ENCODE results near the gene DLAT.
"Not testable (repeated sequence)": the region's sequence is repeated elsewhere in the genome, so short reads cannot be mapped to it uniquely, and the experiment has no call there.

DLAT gene

DNA sequence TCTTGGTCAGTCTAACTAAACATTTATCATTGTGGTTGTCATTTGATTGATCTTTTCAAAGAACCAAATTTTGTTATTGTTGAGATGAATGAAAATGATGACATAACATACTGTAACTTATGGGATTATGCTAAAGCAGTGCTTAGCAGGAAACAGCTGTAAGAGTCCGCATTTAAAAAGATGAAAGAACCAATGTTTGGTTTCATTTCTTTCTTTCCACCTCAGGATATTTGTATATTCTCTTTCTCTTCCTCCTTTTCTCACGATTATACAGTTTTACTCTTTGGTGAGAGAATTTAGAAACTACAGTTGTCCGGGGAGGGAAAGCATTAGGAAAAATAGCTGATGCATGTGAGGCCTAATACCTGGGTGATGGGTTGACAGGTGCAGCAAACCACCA lies 25.5 kb downstream of the DLAT start:
- no peak for DNase-seq

DNA sequence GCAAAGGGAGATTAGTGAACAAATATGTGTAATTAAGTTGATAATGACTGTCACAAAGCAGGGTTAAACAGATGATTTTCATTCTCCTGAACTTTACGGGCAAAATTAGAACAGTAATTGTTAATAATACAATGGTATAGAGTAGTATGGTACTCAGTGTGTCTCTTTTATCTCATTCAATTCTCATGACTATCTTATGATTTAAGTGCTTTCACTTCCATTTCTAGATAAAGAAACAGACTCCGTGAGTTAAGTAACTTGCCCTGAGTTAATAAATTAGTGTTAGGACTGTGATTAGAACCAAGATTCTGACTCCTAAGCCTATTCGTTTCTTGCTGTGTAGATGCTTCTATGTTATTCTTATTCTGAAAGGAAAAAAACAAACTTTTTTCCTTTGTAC lies 26.6 kb downstream of the DLAT start:
- no peak for DNase-seq

DNA sequence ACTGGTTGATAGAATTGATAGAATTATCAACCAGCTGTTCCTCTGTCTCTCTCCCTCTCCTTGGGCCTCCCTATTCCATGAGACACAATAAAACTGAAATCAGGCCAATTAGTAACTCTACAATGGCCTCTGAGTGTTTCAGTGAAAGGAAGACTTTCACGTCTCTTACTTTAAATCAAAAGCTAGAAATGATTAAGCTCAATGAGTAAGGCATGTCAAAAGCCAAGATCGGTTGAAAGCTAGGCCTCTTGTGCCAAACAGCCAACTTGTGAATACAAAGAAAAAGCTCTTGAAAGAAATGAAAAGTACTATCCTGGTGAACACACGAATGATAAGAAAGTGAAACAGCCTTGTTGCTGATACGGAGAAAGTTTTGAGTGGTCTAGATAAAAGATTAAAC lies 32.0 kb downstream of the DLAT start:
- no peak for DNase-seq

DNA sequence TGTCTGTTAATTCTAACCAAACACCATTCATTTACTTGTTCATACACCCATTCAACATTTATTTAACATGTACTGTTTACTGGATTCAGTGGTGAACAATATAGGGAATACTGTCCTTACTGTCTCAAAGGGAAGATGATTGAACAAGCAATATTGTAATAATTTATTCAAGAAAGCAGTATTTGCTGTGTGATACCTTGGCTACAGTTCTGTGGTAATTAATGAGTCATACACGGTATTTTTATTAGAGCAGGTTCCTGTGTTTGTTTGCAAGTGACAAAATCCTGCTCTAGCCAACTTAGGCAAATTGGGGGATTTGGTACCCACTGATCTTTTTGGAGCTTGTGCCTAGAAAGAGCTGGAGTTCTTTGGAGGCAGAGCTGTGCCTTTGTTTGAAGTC lies 32.9 kb downstream of the DLAT start:
- no peak for DNase-seq

DNA sequence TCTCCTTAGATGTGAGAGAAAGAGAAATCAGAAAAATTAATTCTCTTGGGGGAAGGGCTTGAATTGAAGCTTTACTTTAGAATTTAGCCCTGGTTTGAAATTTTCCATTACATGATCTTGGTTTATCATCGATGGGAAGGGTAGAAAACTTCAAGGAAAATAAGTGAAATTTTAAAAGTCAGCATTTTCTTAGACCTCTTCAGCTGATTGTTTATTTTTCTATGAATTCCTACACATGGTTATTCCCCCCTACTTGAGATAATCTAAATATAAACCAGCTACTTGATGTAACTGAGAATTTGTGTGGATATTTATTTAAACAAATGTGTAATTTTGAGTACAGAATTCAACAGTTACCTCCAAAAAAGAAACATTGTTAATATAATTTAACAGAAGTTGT lies 37.7 kb downstream of the DLAT start:
- no peak for DNase-seq

DNA sequence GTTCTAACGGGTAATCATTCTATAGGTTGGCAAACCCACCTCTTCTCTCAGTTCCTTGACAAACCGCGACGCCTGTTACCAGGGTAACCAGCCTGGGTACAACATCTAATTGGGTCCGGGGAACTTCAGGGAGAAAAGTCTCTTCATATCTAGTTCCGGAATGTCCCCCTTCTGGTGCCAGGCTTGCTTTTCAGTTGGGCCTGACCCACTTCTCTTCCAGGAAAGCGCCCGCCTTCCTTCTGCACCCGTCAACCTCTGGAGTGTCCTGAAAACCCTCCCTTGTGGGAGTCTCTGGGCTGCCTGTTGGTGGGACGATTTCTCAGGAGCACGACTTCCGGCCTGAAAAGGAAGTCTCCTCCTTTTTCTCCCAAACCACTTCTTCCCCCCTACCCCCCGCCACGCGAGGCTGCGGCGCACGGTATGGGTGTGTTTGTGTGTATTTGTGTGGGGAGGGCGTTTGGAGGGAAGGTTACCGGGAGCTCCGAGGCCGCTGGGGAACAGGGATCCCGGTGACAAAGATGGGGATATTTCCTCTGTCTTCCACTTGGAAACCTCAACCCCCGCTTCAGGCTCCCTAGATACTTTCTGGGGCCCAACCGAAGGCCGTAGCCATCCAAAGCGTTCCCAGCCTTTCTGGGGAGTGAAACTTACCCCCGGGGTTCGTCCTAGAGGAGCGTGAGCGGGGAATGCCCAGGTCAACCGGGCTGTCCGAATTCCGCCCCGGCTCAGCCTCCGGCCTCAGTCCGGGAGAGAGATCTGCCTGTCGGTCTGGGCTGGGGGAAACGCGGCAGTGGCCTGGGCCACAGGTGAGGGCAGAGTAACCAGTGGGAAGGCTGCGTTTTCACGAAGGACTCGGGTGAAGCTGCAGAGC lies 49.0 kb downstream of the DLAT start, which contains the start of the genes NKAPD1 and PIH1D2:
Gene NKAPD1, plus strand, starts transcription at position 359 of the 871 bp plus-strand sequence. CDS start 1,276 bp downstream, outside the sequence.
Gene PIH1D2, minus strand, starts transcription at position 77 of the 871 bp plus-strand sequence. CDS start 843 bp downstream, outside the sequence.
- DNase-seq: peak; percentile 76

DNA sequence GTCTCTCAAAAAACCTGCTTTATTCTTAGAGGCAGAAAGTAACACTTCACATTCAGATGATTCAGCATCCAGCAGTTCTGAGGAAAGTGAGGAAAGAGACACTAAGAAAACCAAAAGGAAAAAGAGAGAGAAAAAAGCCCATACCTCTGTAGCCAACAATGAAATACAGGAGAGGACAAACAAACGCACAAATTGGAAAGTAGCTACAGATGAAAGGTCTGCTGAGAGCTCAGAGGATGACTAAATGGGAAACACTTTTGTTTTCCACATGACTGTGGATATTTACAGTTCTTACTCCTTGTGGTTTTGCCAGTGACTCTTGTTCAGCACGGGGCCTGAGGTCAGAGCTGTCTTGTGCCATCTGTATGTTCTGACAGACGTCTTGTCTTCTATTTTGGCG lies 57.5 kb downstream of the DLAT start:
- DNase-seq: no peak

DNA sequence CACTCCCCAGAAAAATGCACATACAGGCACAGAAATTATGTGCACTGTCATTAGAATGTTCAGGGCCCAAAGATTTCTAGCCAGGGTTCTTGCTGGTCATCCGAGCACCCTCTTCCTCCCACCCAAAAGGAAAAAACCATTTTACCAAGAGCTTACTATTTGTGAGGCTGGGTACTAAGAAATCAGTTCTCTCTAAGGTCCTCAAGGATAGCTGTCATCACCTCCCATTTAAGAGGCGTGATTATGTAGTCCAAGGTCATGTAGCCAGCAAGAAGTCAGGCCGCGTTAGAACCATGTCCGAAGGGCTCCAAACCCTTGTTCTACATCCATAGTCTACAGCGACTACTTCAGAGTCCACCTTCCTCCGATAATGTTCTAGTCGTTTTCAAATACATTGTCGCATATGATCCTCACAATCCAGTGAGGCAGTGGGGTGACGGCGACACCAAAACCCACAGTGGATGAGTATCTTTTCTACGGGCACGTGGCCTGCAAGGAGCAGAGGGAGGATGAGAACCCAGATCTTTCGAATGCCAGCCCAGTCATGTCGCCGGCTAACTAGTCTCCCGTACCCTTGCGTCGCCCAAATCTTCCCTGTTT lies 60.7 kb downstream of the DLAT start:
- no peak for DNase-seq

DNA sequence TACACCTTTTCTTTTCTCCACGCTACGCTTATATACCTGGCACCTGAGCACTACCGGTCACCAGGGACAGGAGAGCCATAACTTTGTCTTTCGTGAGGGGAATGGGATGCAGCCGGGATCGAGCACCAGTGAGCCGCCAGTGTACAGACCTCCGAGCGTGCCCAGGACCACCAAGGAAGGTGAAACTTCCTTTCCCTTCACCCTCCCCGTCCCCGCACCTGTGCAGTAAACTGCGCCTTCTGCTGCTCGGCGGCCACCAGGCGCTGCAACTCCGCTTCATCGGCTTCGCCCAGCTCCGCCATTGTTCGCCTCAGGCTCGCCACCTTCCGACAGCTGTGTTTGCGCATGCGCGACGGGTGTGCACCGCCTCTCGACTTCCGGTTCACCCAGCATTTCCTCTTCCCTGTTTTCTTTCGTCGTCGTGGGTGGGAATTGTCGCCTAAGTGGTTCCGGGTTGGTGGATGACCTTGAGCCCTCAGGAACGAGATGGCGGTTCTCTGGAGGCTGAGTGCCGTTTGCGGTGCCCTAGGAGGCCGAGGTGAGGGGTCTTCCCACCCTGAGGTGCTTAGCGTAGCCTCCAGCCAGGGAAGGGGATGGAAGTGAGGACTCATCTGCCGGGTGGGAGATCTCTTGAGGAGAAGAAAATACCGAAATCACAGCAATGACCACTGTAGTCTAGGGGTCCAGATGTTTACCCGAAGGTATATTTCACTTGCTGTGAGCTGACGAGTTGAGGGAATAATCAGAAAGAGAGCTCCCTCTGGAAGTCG lies 61.4 kb downstream of the DLAT start, which contains the start of the genes SDHD and TIMM8B:
Gene SDHD, plus strand, starts transcription at position 452 of the 770 bp plus-strand sequence. Its CDS starts 35 bp downstream, at position 487.
Gene TIMM8B, minus strand, starts transcription at position 335 of the 770 bp plus-strand sequence. Its CDS starts 33 bp downstream, at position 302.
- peak; percentile 94 for DNase-seq

DNA sequence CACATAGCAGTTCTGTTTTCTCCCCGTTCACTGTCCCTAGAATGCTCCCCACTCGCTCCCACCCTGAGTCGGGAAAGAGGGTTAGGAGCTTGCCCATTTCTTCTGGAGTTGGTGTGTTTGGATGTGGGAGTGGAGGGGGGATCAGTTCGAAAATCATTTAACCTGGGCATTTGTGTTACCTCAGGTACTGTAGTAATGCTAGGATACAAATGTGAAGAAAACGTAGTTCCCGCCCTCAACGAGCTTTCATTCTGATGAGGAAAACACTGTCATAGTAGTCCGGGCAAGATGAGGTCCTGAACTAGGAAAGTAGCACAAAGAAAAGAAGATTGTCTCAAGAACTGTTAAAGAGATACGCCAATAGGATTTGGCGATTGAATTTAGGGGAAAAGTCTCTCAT lies 62.0 kb downstream of the DLAT start:
- no peak for DNase-seq

DNA sequence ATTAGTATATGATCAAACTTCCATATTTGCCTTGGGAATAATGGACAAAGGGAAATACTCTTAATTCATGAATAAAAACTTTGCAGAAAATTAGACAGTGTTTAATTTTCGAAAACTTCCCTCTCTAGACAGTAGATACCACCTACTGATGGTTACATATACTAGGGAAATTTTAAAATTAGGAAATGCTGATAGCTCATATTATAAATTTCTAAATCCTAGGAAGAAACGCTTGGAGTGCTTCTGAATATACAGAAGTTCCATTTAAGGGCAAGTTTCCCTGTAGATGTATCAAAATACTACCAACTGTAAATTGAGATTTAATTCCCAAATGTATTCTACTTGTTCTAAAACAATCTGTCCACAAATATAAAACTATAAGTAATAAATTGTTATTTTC lies 70.1 kb downstream of the DLAT start:
- DNase-seq: not testable (repeated sequence)

DNA sequence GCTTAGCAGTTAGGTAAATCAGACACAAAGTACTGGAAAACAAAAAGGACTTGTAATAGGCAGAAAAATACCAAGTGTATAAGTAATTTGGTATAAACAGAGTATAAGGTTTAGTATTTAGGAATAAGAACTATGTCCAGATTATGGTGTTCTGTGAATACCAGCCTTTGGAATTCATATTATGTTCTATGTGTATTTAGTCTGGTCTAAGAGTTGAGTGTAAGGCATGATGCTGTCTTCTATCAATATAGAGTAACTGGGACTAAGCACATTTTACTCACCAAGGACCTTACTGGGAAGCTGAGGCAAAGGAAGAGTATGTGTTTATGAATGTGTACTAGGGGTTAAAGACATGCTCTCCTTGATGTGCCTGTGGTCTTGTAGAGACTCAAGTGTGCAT lies 71.0 kb downstream of the DLAT start:
- no peak for DNase-seq

DNA sequence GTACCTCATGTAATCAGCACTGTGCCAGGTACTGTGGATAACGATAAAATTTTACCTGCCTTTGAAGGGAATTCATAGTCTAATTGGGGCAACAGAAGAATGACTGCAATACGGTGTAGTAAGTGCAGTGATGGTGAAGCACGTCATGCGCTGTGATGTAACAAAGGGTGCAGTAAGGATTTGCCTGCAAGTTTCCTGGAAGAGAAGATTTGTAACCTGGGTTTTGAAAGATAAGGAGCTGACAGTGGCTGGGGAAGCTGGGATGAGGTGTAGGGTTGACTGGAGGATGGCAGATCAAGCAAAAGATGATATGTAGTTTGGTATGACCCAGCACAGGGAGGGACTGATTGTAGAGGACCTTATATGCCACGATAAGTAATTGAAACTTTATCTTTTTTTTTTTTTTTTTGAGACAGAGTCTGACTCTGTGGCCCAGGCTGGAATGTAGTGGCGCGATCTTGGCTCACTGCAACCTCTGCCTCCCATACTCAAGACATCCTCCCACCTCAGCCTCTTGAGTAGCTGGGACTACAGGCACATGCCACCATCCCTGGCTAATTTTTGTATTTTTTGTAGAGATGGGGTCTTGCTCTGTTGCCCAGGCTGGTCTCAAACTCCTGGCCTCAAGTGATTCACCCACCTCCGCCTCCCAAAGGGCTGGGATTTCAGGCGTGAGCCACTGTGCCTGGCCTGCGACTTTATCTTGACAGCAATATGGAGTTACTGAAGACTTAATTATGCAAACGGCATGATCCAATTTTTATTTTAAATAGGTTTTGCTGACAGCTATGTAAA lies 72.7 kb downstream of the DLAT start:
- no peak for DNase-seq

DNA sequence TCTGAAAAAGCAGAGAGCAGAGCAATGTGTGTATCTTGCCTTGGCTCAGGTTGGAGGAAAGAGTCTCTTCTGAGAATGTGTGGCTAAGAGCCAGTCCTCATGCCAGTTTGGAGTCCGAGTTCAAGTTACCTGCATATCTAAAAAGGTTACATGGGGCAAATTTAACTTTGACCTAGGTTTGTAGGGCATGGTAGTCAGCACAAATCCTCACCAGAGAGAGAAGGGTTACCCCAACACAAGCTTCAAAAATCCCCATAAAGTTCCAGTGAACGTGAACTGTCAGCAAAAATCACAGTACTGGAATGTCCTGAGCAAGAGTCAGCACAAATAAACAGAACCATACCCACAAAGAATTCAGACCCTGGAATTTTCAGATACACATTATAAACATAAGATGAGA lies 75.3 kb downstream of the DLAT start:
- DNase-seq: no peak

DNA sequence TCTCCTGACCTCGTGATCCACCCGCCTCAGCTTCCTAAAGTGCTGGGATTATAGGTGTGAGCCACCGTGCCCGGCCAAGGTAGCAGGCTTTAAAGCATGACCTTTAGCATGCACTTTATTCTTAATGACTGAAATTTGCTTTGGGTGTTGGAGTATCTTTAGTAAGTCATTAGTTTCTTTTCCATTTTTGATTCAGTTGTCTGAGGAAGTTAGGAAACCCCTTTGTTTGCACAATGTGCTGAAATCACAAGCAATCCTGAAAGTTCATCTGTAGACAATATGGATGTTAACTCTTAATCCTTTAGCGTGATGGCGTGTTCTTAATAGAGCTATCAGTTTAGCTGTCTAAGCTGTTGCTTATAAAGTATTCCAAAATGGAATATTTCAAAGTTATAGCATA lies 78.2 kb downstream of the DLAT start:
- DNase-seq: no peak

DNA sequence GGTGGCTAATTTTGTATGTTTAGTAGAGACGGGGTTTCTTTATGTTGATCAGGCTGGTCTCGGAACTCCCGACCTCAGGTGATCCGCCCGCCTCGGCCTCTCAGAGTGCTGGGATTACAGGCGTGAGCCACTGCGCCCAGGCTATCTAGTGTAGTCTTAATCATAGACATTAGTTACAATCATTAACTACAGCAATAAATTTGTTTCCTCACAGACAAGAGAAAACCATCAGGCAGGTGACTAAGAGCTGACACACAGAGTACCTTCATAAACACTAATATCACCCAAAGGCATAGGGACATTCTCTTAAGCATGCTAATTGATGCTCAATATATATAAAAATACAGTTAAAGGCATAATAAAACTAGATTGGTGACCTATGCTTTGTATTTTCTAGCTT lies 80.9 kb downstream of the DLAT start:
- DNase-seq: no peak

All from effector CD8-positive, alpha-beta T cell (primary cell).